Measurements from ENCODE around the gene ASIC4. TPM values are rescaled to one million over a fixed set of nuclear protein-coding genes. Genes with fewer than 3 reads are reported as not detected.

The ASIC4 gene
- total RNA-seq, 1 experiment from 2014 or later, result not detected

GRCh38 chr2:219522111-219523030 lies 8.1 kb downstream of the ASIC4 start:
- Histone ChIP-seq H3K4me2 (ENCODE audit: low read depth, low read length, poor library complexity, severe bottlenecking) (no peak overlapping the region), H2AFZ (ENCODE audit: low read length) (no peak overlapping the region), H3K9ac (ENCODE audit: low read length) (no peak overlapping the region), H4K20me1 (ENCODE audit: insufficient read depth, low read depth, low read length) (no peaks in the 10 kb centered on the region), H3K4me3 (ENCODE audit: low read length) (no peak overlapping the region), H3K9me3 (ENCODE audit: low read length) (no peaks in the 10 kb centered on the region), H3K79me2 (ENCODE audit: low read length) (no peaks in the 10 kb centered on the region), H3K27ac (ENCODE audit: low read length) (no peak overlapping the region), H3K4me1 (ENCODE audit: low read length) (no peaks in the 10 kb centered on the region; the same call in 1 of the 2 replicates), H3K9me2 (replicated peaks; ENCODE audit: insufficient read depth, low read length) (no peaks in the 10 kb centered on the region), H3K27me3 (ENCODE audit: low read length) (no peaks in the 10 kb centered on the region), H3K36me3 (ENCODE audit: insufficient read depth, low read length) (no peaks in the 10 kb centered on the region)
- no peak for DNase-seq

GRCh38 chr2:219523031-219523671 lies 8.9 kb downstream of the ASIC4 start:
- H3K4me3 ChIP-seq (ENCODE audit: low read length), result no peak overlapping the region
- no peak overlapping the region for H2AFZ ChIP-seq (ENCODE audit: low read length)
- no peaks in the 10 kb centered on the region for H4K20me1 ChIP-seq (ENCODE audit: insufficient read depth, low read depth, low read length)
- H3K4me2 ChIP-seq (ENCODE audit: low read depth, low read length, poor library complexity, severe bottlenecking), result no peak overlapping the region
- H3K27ac ChIP-seq (ENCODE audit: low read length), result no peak overlapping the region
- no peaks in the 10 kb centered on the region for H3K9me2 ChIP-seq (replicated peaks; ENCODE audit: insufficient read depth, low read length)
- no peaks in the 10 kb centered on the region for H3K36me3 ChIP-seq (ENCODE audit: insufficient read depth, low read length)
- no peaks in the 10 kb centered on the region for H3K27me3 ChIP-seq (ENCODE audit: low read length)
- no peaks in the 10 kb centered on the region; the same call in 1 of the 2 replicates for H3K4me1 ChIP-seq (ENCODE audit: low read length)
- no peak overlapping the region for H3K9ac ChIP-seq (ENCODE audit: low read length)
- H3K9me3 ChIP-seq (ENCODE audit: low read length), result no peaks in the 10 kb centered on the region
- H3K79me2 ChIP-seq (ENCODE audit: low read length), result no peaks in the 10 kb centered on the region
- DNase-seq, result peak; percentile 53

GRCh38 chr2:219524817-219525216 lies 10.5 kb downstream of the ASIC4 start:
- Histone ChIP-seq H4K20me1 (ENCODE audit: insufficient read depth, low read depth, low read length) (0 out of 2 replicates have a peak, but pooled peaks cover 5% of the 10 kb centered on the region), H3K4me3 (ENCODE audit: low read length) (no peak overlapping the region), H3K27me3 (ENCODE audit: low read length) (0 out of 2 replicates have a peak, but pooled peaks cover under 1% of the 10 kb centered on the region), H3K79me2 (ENCODE audit: low read length) (no peaks in the 10 kb centered on the region), H3K9ac (ENCODE audit: low read length) (no peak overlapping the region), H3K9me3 (ENCODE audit: low read length) (no peaks in the 10 kb centered on the region), H3K9me2 (replicated peaks; ENCODE audit: insufficient read depth, low read length) (no peaks in the 10 kb centered on the region), H3K4me1 (ENCODE audit: low read length) (peaks cover under 1% of the 10 kb centered on the region), H3K36me3 (ENCODE audit: insufficient read depth, low read length) (no peaks in the 10 kb centered on the region), H3K4me2 (ENCODE audit: low read depth, low read length, poor library complexity, severe bottlenecking) (no peak overlapping the region), H2AFZ (ENCODE audit: low read length) (no peak overlapping the region), H3K27ac (ENCODE audit: low read length) (no peak overlapping the region)
- no peak for DNase-seq

GRCh38 chr2:219525533-219526232 lies 11.4 kb downstream of the ASIC4 start:
- Histone ChIP-seq H2AFZ (ENCODE audit: low read length) (no peak overlapping the region), H3K79me2 (ENCODE audit: low read length) (no peaks in the 10 kb centered on the region), H3K9me2 (replicated peaks; ENCODE audit: insufficient read depth, low read length) (no peaks in the 10 kb centered on the region), H3K36me3 (ENCODE audit: insufficient read depth, low read length) (no peaks in the 10 kb centered on the region), H3K4me3 (ENCODE audit: low read length) (no peak overlapping the region), H3K9ac (ENCODE audit: low read length) (no peak overlapping the region), H3K27ac (ENCODE audit: low read length) (no peak overlapping the region), H3K4me1 (ENCODE audit: low read length) (peaks cover 3% of the 10 kb centered on the region), H3K27me3 (ENCODE audit: low read length) (0 out of 2 replicates have a peak, but pooled peaks cover 2% of the 10 kb centered on the region), H4K20me1 (ENCODE audit: insufficient read depth, low read depth, low read length) (0 out of 2 replicates have a peak, but pooled peaks cover 7% of the 10 kb centered on the region), H3K9me3 (ENCODE audit: low read length) (no peaks in the 10 kb centered on the region), H3K4me2 (ENCODE audit: low read depth, low read length, poor library complexity, severe bottlenecking) (no peak overlapping the region)
- DNase-seq, result no peak

GRCh38 chr2:219526320-219527075 lies 12.2 kb downstream of the ASIC4 start:
- peaks cover 3% of the 10 kb centered on the region for H3K4me1 ChIP-seq (ENCODE audit: low read length)
- H3K9ac ChIP-seq (ENCODE audit: low read length), result no peak overlapping the region
- H3K27me3 ChIP-seq (ENCODE audit: low read length), result 0 out of 2 replicates have a peak, but pooled peaks cover 2% of the 10 kb centered on the region
- DNase-seq, result no peak
- H3K79me2 ChIP-seq (ENCODE audit: low read length), result no peaks in the 10 kb centered on the region
- H3K4me2 ChIP-seq (ENCODE audit: low read depth, low read length, poor library complexity, severe bottlenecking), result no peak overlapping the region
- no peaks in the 10 kb centered on the region for H3K36me3 ChIP-seq (ENCODE audit: insufficient read depth, low read length)
- H3K27ac ChIP-seq (ENCODE audit: low read length), result no peak overlapping the region
- 0 out of 2 replicates have a peak, but pooled peaks cover 7% of the 10 kb centered on the region for H4K20me1 ChIP-seq (ENCODE audit: insufficient read depth, low read depth, low read length)
- no peaks in the 10 kb centered on the region for H3K9me3 ChIP-seq (ENCODE audit: low read length)
- H3K4me3 ChIP-seq (ENCODE audit: low read length), result no peak overlapping the region
- H3K9me2 ChIP-seq (replicated peaks; ENCODE audit: insufficient read depth, low read length), result no peaks in the 10 kb centered on the region
- no peak overlapping the region for H2AFZ ChIP-seq (ENCODE audit: low read length)

- Histone ChIP-seq H3K9ac (ENCODE audit: low read length) (no peak overlapping the region), H4K20me1 (ENCODE audit: insufficient read depth, low read depth, low read length) (0 out of 2 replicates have a peak, but pooled peaks cover 7% of the 10 kb centered on the region), H3K9me2 (replicated peaks; ENCODE audit: insufficient read depth, low read length) (no peaks in the 10 kb centered on the region), H3K4me2 (ENCODE audit: low read depth, low read length, poor library complexity, severe bottlenecking) (no peak overlapping the region), H3K79me2 (ENCODE audit: low read length) (no peaks in the 10 kb centered on the region), H3K4me3 (ENCODE audit: low read length) (no peak overlapping the region), H3K27me3 (ENCODE audit: low read length) (0 out of 2 replicates have a peak, but pooled peaks cover 2% of the 10 kb centered on the region), H2AFZ (ENCODE audit: low read length) (no peak overlapping the region), H3K9me3 (ENCODE audit: low read length) (no peaks in the 10 kb centered on the region), H3K4me1 (ENCODE audit: low read length) (peaks cover 3% of the 10 kb centered on the region), H3K27ac (ENCODE audit: low read length) (no peak overlapping the region), H3K36me3 (ENCODE audit: insufficient read depth, low read length) (no peaks in the 10 kb centered on the region)
- DNase-seq, result no peak
These were observed 12.8 kb downstream of the ASIC4 start for GRCh38 chr2:219527076-219527394.

- no peak for DNase-seq
- no peak overlapping the region for H2AFZ ChIP-seq (ENCODE audit: low read length)
- H3K9me2 ChIP-seq (replicated peaks; ENCODE audit: insufficient read depth, low read length), result no peaks in the 10 kb centered on the region
- peaks cover 3% of the 10 kb centered on the region for H3K4me1 ChIP-seq (ENCODE audit: low read length)
- H3K4me3 ChIP-seq (ENCODE audit: low read length), result no peak overlapping the region
- H3K9me3 ChIP-seq (ENCODE audit: low read length), result no peaks in the 10 kb centered on the region
- H3K27ac ChIP-seq (ENCODE audit: low read length), result no peak overlapping the region
- no peaks in the 10 kb centered on the region for H3K79me2 ChIP-seq (ENCODE audit: low read length)
- H3K27me3 ChIP-seq (ENCODE audit: low read length), result 0 out of 2 replicates have a peak, but pooled peaks cover 2% of the 10 kb centered on the region
- H4K20me1 ChIP-seq (ENCODE audit: insufficient read depth, low read depth, low read length), result 0 out of 2 replicates have a peak, but pooled peaks cover 7% of the 10 kb centered on the region
- H3K4me2 ChIP-seq (ENCODE audit: low read depth, low read length, poor library complexity, severe bottlenecking), result no peak overlapping the region
- H3K9ac ChIP-seq (ENCODE audit: low read length), result no peak overlapping the region
- H3K36me3 ChIP-seq (ENCODE audit: insufficient read depth, low read length), result no peaks in the 10 kb centered on the region
These were observed 13.2 kb downstream of the ASIC4 start for GRCh38 chr2:219527472-219527871.
